H1 (cell line): ENCODE measurements around the gene AP2A2. TPM values are rescaled to one million over a fixed set of nuclear protein-coding genes. Genes with fewer than 3 reads are reported as not detected.

Experiments used
- BCL11A ChIP-seq, 2 experiments: IDR thresholded peaks; one replicate each; pipeline ENCODE4 v1.6.1; 2011; ENCODE audit warnings: low read depth in 2 of 2, low read length in 2 of 2, mild to moderate bottlenecking in 2 of 2
- FOSL1 ChIP-seq: IDR thresholded peaks from 2 replicates; pipeline ENCODE4 v1.6.1; 2011; ENCODE audit warnings: mild to moderate bottlenecking, low read depth, low read length, moderate library complexity; ENCODE audit not compliant: insufficient read depth
- GABPA ChIP-seq: IDR thresholded peaks from 2 replicates; pipeline ENCODE4 v1.6.1; 2011; ENCODE audit warnings: mild to moderate bottlenecking, low read length, moderate library complexity, borderline replicate concordance; ENCODE audit not compliant: insufficient read depth
- JUND ChIP-seq: IDR thresholded peaks from 2 replicates; pipeline ENCODE4 v1.6.1; 2011; ENCODE audit warnings: mild to moderate bottlenecking, improper control_type of control experiment, low read length
- PHF8 ChIP-seq: fragments of 200-600 bp; sonication (generic); conservative IDR thresholded peaks from 2 replicates; pipeline ENCODE4 v1.7.1; 2012; ENCODE audit warnings: low read depth, mild to moderate bottlenecking, inconsistent platforms, low read length, moderate library complexity
- RAD21 ChIP-seq, 2 experiments: IDR thresholded peaks in 1 of 2; conservative IDR thresholded peaks in 1 of 2; 2 replicates each; pipeline ENCODE4 v1.6.1; 2011; ENCODE audit warnings: low read depth in 2 of 2, low read length in 2 of 2, improper control_type of control experiment in 1 of 2, inconsistent platforms in 1 of 2, mild to moderate bottlenecking in 1 of 2, moderate library complexity in 1 of 2
- TEAD4 ChIP-seq: IDR thresholded peaks from 2 replicates; pipeline ENCODE4 v1.6.1; 2012; ENCODE audit warnings: low read depth, low read length, inconsistent platforms, mixed read lengths
- polyA plus RNA-seq, 7 experiments: library from polyadenylated mRNA; depleted of rRNA in 3 of 7; stranded (reverse) in 5 of 7; unstranded in 2 of 7; fragments of >200 nt in 5 of 7; fragments of 200-250 nt in 2 of 7; gene quantifications; 1 replicate in 5 of 7; 2 replicates in 1 of 7; 4 replicates in 1 of 7; pipeline versions ENCODE4 v1.2.1 to v1.2.3, GENCODE V29; 2011 to 2013; ENCODE audit warnings: missing spikeins in 2 of 7, mixed read lengths in 2 of 7
- total RNA-seq: library from RNA; stranded (reverse); fragmentation: NEBNext Ultra II Directional; extraction: Animal tissue kit (Norgen Biotek cat#: 25700); gene quantifications from 2 replicates; pipeline ENCODE4 v1.2.1, GENCODE V29; 2021
- TF ChIP-seq, protein P1 (sequence below): IDR thresholded peaks from 2 replicates; pipeline ENCODE4 v1.6.1; 2012; ENCODE audit warnings: inconsistent platforms

The AP2A2 gene
- total and polyA plus RNA-seq, 2 of the 8 experiments (the other 6 are each of a cell fraction or from before 2014, with no cell fraction given), result 50.0 to 65.0 TPM

- no peak for TF ChIP-seq GABPA
- TF ChIP-seq TEAD4, result no peak
- no peak for TF ChIP-seq FOSL1
- no peak for TF ChIP-seq PHF8
- TF ChIP-seq JUND, result no peak
- TF ChIP-seq BCL11A (IDR thresholded peaks at IDR 0.05; ENCODE audit: low read depth in 2 of 2, low read length in 2 of 2), result no peak
- TF ChIP-seq, protein P1, sequence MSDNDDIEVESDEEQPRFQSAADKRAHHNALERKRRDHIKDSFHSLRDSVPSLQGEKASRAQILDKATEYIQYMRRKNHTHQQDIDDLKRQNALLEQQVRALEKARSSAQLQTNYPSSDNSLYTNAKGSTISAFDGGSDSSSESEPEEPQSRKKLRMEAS, result no peak
- TF ChIP-seq RAD21 (IDR thresholded peaks at IDR 0.05 in 1 of 2, conservative IDR thresholded peaks at IDR 0.05 in 1 of 2; ENCODE audit: low read depth in 2 of 2, low read length in 2 of 2), result no peak
Measured at GRCh38 chr11:929405-929804, 3.7 kb downstream of the AP2A2 start (continued).
